B cell (primary cell): ENCODE data around the gene ACER2. TPM values are rescaled to one million over a fixed set of nuclear protein-coding genes. Genes with fewer than 3 reads are reported as not detected.

Experiments used
- ATAC-seq: fragments of 200-7000 bp; cut with Tn5 transposase; one replicate; pipeline ENCODE4 v1.10.0; 2021; ENCODE audit warnings: low read depth, mild to moderate bottlenecking, moderate number of reproducible peaks, moderate library complexity
- CTCF ChIA-PET: fragments of 350-600 bp; sonication (Branson Sonifier 250); formaldehyde crosslinking; loops from one replicate; lab custom pipeline; 2021; ENCODE audit warnings: antibody characterized with exemption, inconsistent platforms; lab: Charles Lee
- POLR2A ChIA-PET: fragments of 350-600 bp; sonication (Branson Sonifier 250); formaldehyde crosslinking; loops from one replicate; lab custom pipeline; 2021; ENCODE audit warnings: antibody characterized with exemption; lab: Charles Lee
- DNase-seq: peaks from one replicate; pipeline ENCODE4 v3.0.0; 2013
- H2AFZ ChIP-seq: 2 replicates; pipeline ENCODE4 v1.6.1; 2012; ENCODE audit warnings: mild to moderate bottlenecking, low read depth, low read length; ENCODE audit not compliant: insufficient read depth, poor library complexity, severe bottlenecking
- H3K27ac ChIP-seq, 2 donors: 1 replicate in 1 of 2; 2 replicates in 1 of 2; pipeline ENCODE4 v1.5.1; 2012 to 2013; ENCODE audit warnings: low read length in 2 of 2, mild to moderate bottlenecking in 2 of 2, moderate library complexity in 1 of 2
- H3K27me3 ChIP-seq, 4 experiments: fragments of 200-600 bp in 1 of 4; sonication (generic) in 1 of 4; replicated peaks in 1 of 4; 1 replicate in 2 of 4; 2 replicates in 2 of 4; pipeline versions ENCODE4 v1.6.1 to v1.7.0; 2013 to 2016; ENCODE audit warnings: low read length in 3 of 4, mild to moderate bottlenecking in 2 of 4, mixed read lengths in 1 of 4, moderate library complexity in 1 of 4; ENCODE audit not compliant: insufficient read depth in 4 of 4, control insufficient read depth in 3 of 4; ENCODE audit errors: control extremely low read depth in 1 of 4
- H3K36me3 ChIP-seq, 2 experiments: replicated peaks in 1 of 2; 1 replicate in 1 of 2; 2 replicates in 1 of 2; pipeline versions ENCODE4 v1.6.1 to v1.7.1; 2013; ENCODE audit warnings: low read length in 1 of 2; ENCODE audit not compliant: insufficient read depth in 2 of 2, control insufficient read depth in 1 of 2; ENCODE audit errors: control extremely low read depth in 1 of 2, extremely low read depth in 1 of 2
- H3K4me1 ChIP-seq, 2 donors: fragments of 200-600 bp in 1 of 2; sonication (generic) in 1 of 2; 1 replicate in 1 of 2; 2 replicates in 1 of 2; pipeline versions ENCODE4 v1.5.1 to v1.6.1; 2013 to 2017; ENCODE audit warnings: low read length in 2 of 2; ENCODE audit not compliant: control insufficient read depth in 2 of 2, insufficient read depth in 2 of 2
- H3K4me2 ChIP-seq: replicated peaks from 2 replicates; pipeline ENCODE3; 2012; ENCODE audit warnings: mild to moderate bottlenecking, low read depth, low read length; ENCODE audit not compliant: poor library complexity, severe bottlenecking
- H3K4me3 ChIP-seq, 5 experiments: fragments of 200-600 bp in 1 of 5; sonication (generic) in 1 of 5; 1 replicate in 3 of 5; 2 replicates in 2 of 5; pipeline versions ENCODE4 v1.5.1 to v1.7.0; 2011 to 2016; ENCODE audit warnings: low read length in 4 of 5, mild to moderate bottlenecking in 4 of 5, low read depth in 2 of 5, control low read depth in 1 of 5, moderate library complexity in 1 of 5; ENCODE audit not compliant: insufficient read depth in 1 of 5; ENCODE audit errors: control extremely low read depth in 1 of 5, extremely low read depth in 1 of 5
- H3K79me2 ChIP-seq: fragments of 200-600 bp; sonication (generic); one replicate; pipeline ENCODE4 v1.6.0; 2016; ENCODE audit warnings: low read length; ENCODE audit not compliant: control insufficient read depth, insufficient read depth
- H3K9ac ChIP-seq: fragments of 200-600 bp; sonication (generic); 2 replicates; pipeline ENCODE4 v1.6.1; 2017; ENCODE audit warnings: mild to moderate bottlenecking, low read length, moderate library complexity
- H3K9me3 ChIP-seq, 3 donors: one replicate each; pipeline versions ENCODE4 v1.6.1 to v1.7.1; 2013; ENCODE audit warnings: low read length in 2 of 3; ENCODE audit not compliant: control insufficient read depth in 2 of 3, insufficient read depth in 1 of 3; ENCODE audit errors: control extremely low read depth in 1 of 3
- H4K20me1 ChIP-seq: 2 replicates; pipeline ENCODE4 v1.6.0; 2012; ENCODE audit warnings: mild to moderate bottlenecking, low read length; ENCODE audit not compliant: insufficient read depth, control insufficient read depth, poor library complexity, severe bottlenecking
- H3K27ac Mint-ChIP-seq: one replicate; pipeline ENCODE4 v1.8.0; 2021; ENCODE audit warnings: mixed read lengths
- H3K27me3 Mint-ChIP-seq: one replicate; pipeline ENCODE4 v1.8.0; 2021; ENCODE audit warnings: mixed read lengths
- H3K4me1 Mint-ChIP-seq: one replicate; pipeline ENCODE4 v1.8.0; 2021; ENCODE audit warnings: mixed read lengths
- H3K4me3 Mint-ChIP-seq: one replicate; pipeline ENCODE4 v1.8.0; 2021; ENCODE audit warnings: mixed read lengths
- H3K9me3 Mint-ChIP-seq: one replicate; pipeline ENCODE4 v1.8.0; 2022; ENCODE audit warnings: mixed read lengths; ENCODE audit not compliant: insufficient read depth
- CTCF ChIP-seq: fragments of 200-600 bp; IDR thresholded peaks from one replicate; pipeline ENCODE4 v1.8.0; 2022; ENCODE audit warnings: antibody characterized with exemption, mild to moderate bottlenecking
- EZH2 ChIP-seq: IDR thresholded peaks from 2 replicates; pipeline ENCODE4 v1.6.1; 2012; ENCODE audit warnings: borderline replicate concordance, low read depth, mild to moderate bottlenecking, moderate library complexity, low read length; ENCODE audit not compliant: insufficient read depth, poor library complexity, severe bottlenecking
- WGBS: methylation state at CpG from one replicate; pipeline ENCODE4 v1.1.5; 2013; ENCODE audit warnings: missing lambda C conversion rate; ENCODE audit not compliant: insufficient coverage; 5-methylcytosine and 5-hydroxymethylcytosine counted together
- intact Hi-C: fragments of 100-400 bp; cut with micrococcal nuclease; formaldehyde crosslinking; loops from one replicate; pipeline ENCODE4 v1.10.0; 2022
- polyA plus RNA-seq: library from polyadenylated mRNA; depleted of rRNA; stranded (reverse); fragments of >200 nt; gene quantifications from 2 replicates; pipeline ENCODE4 v1.2.3, GENCODE V29; 2012
- total RNA-seq, 2 donors: library from RNA; stranded (reverse); fragments of 120-200 nt in 1 of 2; gene quantifications; 1 replicate in 1 of 2; 2 replicates in 1 of 2; pipeline versions ENCODE4 v1.2.3 to v1.2.4, GENCODE V29; 2013 to 2022

The ACER2 gene
- total and polyA plus RNA-seq, 2 donors (not counting 1 experiment from before 2014, with no cell fraction given) = 1.1 to 5.5 TPM

DNA sequence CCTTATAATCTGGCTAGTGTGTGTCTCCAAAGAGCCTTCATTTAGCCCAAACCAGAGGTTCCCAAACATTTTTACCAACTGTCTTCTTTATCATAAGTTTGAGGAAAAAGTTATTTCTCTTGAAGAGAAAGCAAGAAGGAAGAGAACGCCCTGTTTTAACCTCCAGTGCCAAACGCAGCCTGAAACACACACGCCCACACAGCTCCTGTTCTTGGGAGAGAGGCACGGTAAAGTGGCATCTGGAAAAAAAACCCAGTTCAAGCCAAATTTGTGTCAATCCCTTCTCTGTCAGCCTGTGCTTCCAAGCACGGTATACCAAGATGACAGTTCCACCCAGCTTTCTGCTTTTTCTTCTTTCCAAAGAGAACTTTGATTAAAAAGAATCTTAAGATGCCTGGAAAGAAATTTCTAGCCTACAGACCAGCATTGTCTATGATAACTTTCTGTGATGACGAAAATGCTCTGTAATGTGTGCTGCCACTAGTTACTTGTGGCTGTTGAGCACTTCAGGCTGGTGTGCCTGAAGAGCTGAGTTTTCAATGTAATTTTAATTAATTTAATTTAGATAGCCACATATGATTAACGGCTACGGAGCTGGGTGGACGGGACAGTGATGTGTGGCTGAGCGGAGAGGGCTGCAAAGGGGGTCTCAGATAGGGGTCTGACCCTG is 62.3 kb downstream of the ACER2 start:
- Histone ChIP-seq H3K9ac (no peak overlapping the region), H2AFZ (no peak overlapping the region), H3K4me3 (no peak overlapping the region), H3K4me2 (no peak overlapping the region), H3K4me1 (peaks cover 7 to 8% of the 10 kb centered on the region in 2 donors), H4K20me1 (no peaks in the 10 kb centered on the region), H3K27ac (no peak overlapping the region), H3K27me3 (peaks cover 0 to 2% (median 0%) of the 10 kb centered on the region in 4 experiments), H3K36me3 (no peaks in the 10 kb centered on the region), H3K79me2 (no peaks in the 10 kb centered on the region), H3K9me3 (no peaks in the 10 kb centered on the region)
- ATAC-seq (no peak), DNase-seq (no peak)
- no peak for TF ChIP-seq EZH2
- TF ChIP-seq CTCF = no peak
- POLR2A ChIA-PET = no interaction called here
- Mint-ChIP-seq H3K4me1 (peaks cover 3% of the 10 kb centered on the region), H3K27ac (no peak overlapping the region), H3K4me3 (no peak overlapping the region), H3K27me3 (no peaks in the 10 kb centered on the region), H3K9me3 (no peaks in the 10 kb centered on the region)
- CTCF ChIA-PET = interaction anchor here (0.6 to 2.3 kb wide), 13 partner anchors 10 to 1640 kb away, joined by 3 to 13 read pairs (median 4); no protein-coding TSS in a partner anchor
- WGBS = 93% methylated on average over 6 of the region's 10 CpGs
- intact Hi-C loops = loop anchor here (2.0 kb wide), 1 partner anchor 1470 kb away; no protein-coding TSS in a partner anchor
